Body of pancreas (tissue), 4 donors: ENCODE data around the gene ZNF766. TPM values are rescaled to one million over a fixed set of nuclear protein-coding genes. Genes with fewer than 3 reads are reported as not detected.

ENCODE experiments used
- ATAC-seq: fragments of 150-250 bp; one replicate; pipeline ENCODE4 v1.9.1; 2016
- DNase-seq, 4 donors: peaks; one replicate each; pipeline ENCODE4 v3.0.0-alpha.2; 2019
- H3K27ac ChIP-seq, 4 donors: fragments of 200-600 bp; sonication (generic); 1 replicate in 3 of 4; 2 replicates in 1 of 4; pipeline versions ENCODE4 v1.5.1 to v1.6.1; 2016 to 2019; ENCODE audit warnings: mild to moderate bottlenecking in 1 of 4, mixed read lengths in 1 of 4, moderate library complexity in 1 of 4
- H3K27me3 ChIP-seq, 2 donors: fragments of 200-600 bp; sonication (generic); one replicate each; pipeline ENCODE4 v1.6.0; 2016; ENCODE audit warnings: mild to moderate bottlenecking in 1 of 2
- H3K36me3 ChIP-seq, 2 donors: fragments of 200-600 bp; sonication (generic); replicated peaks in 1 of 2; 2 replicates each; pipeline ENCODE4 v1.5.1; 2016; ENCODE audit warnings: low read depth in 2 of 2; ENCODE audit not compliant: insufficient read depth in 1 of 2
- H3K4me1 ChIP-seq: fragments of 200-600 bp; sonication (generic); one replicate; pipeline ENCODE4 v1.6.0; 2016
- H3K4me3 ChIP-seq, 2 donors: fragments of 200-600 bp; sonication (generic); 1 replicate in 1 of 2; 2 replicates in 1 of 2; pipeline ENCODE4 v1.5.1; 2016 to 2019
- H3K9me3 ChIP-seq, 3 donors: fragments of 200-600 bp; sonication (generic); 1 replicate in 2 of 3; 2 replicates in 1 of 3; pipeline ENCODE4 v1.5.1; 2016
- POLR2A ChIP-seq, 3 donors: fragments of 450-650 bp; IDR thresholded peaks; one replicate each; pipeline ENCODE4 v1.6.1; 2016; ENCODE audit warnings: antibody characterized with exemption in 3 of 3, mild to moderate bottlenecking in 2 of 3
- WGBS, 2 donors: methylation state at CpG; one replicate each; pipeline ENCODE4 v1.1.5; 2017; 5-methylcytosine and 5-hydroxymethylcytosine counted together
- intact Hi-C: fragments of 100-400 bp; cut with DNase I; formaldehyde crosslinking; loops from one replicate; pipeline ENCODE4 v1.15.1; 2023
- total RNA-seq, 2 donors: library from RNA; depleted of rRNA; stranded (reverse); fragments of >200 nt; gene quantifications; one replicate each; pipeline ENCODE4 v1.1.0, GENCODE V29; 2016
- TF ChIP-seq, protein P1 (sequence below), 7 experiments: fragments of 450-650 bp in 4 of 7; fragments of 200-600 bp in 3 of 7; sonication (generic) in 3 of 7; IDR thresholded peaks; one replicate each; pipeline ENCODE4 v1.5.1; 2016 to 2019; ENCODE audit warnings: antibody characterized with exemption in 7 of 7

Gene ZNF766
- total RNA-seq, 2 donors from 2014 or later = 2.0 to 4.9 TPM

DNA sequence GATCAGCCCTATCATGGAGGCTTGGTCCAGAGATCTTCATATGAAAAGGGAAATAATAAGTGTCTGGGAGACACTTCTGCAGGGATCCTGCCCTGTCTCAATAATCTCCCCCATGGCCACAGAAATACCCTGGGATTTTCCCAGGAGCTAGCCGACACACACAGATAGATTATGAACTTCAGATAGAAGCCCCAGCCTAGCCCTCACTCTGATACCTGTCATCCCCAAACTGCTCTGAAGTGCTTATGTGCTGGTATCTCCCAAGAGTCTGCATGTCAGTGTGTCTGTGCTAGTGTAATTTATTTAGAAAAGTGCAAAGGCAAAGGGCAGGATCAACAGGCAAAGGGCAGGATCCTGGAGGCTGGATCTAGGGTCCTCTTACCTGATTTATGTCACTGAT, 38.7 kb upstream of the ZNF766 start:
- no peak overlapping the region for H3K27ac ChIP-seq
- intact Hi-C loops = no loop called here
- DNase-seq (no peak), ATAC-seq (no peak)
- H3K27me3 ChIP-seq = no peaks in the 10 kb centered on the region
- TF ChIP-seq, protein P1, sequence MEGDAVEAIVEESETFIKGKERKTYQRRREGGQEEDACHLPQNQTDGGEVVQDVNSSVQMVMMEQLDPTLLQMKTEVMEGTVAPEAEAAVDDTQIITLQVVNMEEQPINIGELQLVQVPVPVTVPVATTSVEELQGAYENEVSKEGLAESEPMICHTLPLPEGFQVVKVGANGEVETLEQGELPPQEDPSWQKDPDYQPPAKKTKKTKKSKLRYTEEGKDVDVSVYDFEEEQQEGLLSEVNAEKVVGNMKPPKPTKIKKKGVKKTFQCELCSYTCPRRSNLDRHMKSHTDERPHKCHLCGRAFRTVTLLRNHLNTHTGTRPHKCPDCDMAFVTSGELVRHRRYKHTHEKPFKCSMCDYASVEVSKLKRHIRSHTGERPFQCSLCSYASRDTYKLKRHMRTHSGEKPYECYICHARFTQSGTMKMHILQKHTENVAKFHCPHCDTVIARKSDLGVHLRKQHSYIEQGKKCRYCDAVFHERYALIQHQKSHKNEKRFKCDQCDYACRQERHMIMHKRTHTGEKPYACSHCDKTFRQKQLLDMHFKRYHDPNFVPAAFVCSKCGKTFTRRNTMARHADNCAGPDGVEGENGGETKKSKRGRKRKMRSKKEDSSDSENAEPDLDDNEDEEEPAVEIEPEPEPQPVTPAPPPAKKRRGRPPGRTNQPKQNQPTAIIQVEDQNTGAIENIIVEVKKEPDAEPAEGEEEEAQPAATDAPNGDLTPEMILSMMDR (IDR thresholded peaks at IDR 0.05) = no peak
- no peak for TF ChIP-seq POLR2A (IDR thresholded peaks at IDR 0.05)
- no peaks in the 10 kb centered on the region for H3K4me1 ChIP-seq
- H3K9me3 ChIP-seq = no peaks in the 10 kb centered on the region
- H3K36me3 ChIP-seq = peaks cover 0 to 14% of the 10 kb centered on the region in 2 donors
- H3K4me3 ChIP-seq = no peak overlapping the region
- WGBS, 2 donors = 65 to 75% methylated on average over 1 of the region's 1 CpG

DNA sequence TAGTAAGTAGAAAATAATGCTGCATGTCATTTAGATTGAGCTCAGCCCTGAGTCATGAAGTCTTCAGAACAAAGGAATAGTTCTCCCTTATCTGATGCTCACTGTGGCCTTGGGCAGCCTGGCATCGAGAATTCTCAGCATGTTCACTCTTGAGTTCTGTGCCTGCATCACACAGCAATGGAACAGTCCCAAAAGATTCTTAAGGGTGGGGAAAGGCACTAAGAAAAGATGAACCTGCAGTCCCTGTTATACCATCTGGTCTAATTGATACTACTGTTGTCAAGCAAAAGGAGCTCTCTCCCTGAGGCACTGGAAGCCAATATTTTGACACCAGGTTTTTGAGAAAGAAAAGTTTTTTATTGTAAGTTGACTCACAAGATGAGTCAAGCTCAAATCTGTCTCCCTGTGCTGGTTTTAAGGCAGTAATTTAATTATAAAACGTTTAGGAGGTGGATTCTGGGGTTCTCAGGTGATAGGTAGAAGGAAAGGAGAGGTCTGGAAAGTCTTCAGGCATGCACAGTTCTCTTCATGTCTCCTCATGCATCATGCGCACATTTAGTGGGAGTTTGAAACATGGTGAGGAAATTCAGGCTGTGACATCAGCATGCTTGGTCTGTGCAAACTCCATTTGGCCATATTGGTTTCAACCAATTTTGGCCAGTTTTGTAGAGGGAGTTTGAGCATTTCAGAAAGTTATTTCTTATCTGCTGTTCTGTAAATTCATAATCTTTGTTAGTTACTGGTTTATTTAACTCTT, 38.1 kb upstream of the ZNF766 start:
- ATAC-seq (no peak), DNase-seq (no peak)
- no peak for TF ChIP-seq POLR2A (IDR thresholded peaks at IDR 0.05)
- TF ChIP-seq, protein P1 (IDR thresholded peaks at IDR 0.05) = no peak
- WGBS, 2 donors = 53% methylated on average over 3 of the region's 3 CpGs
- H3K4me3 ChIP-seq = no peak overlapping the region
- no peaks in the 10 kb centered on the region for H3K27me3 ChIP-seq
- no peaks in the 10 kb centered on the region for H3K9me3 ChIP-seq
- peaks cover 0 to 7% of the 10 kb centered on the region in 2 donors for H3K36me3 ChIP-seq
- no peaks in the 10 kb centered on the region for H3K4me1 ChIP-seq
- no peak overlapping the region for H3K27ac ChIP-seq
- intact Hi-C loops = no loop called here

DNA sequence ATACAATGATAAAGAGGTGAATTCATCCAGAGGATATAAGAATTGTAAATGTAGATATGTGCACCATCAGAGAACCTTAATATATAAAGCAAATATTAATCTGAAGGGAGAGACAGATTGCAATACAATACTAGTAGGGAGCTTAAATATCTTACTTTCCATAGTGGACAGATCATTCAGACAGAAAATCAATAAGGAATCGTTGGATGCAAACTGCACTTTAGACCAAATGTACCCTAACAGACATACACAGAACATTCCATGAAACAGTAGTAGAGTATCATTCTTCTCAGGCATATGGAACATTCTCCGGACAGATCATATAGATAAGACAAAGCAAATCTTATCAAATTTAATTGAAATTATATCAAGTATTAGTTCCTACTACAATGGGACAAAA, 35.0 kb upstream of the ZNF766 start:
- TF ChIP-seq, protein P1 (IDR thresholded peaks at IDR 0.05) = no peak
- no peak for TF ChIP-seq POLR2A (IDR thresholded peaks at IDR 0.05)
- intact Hi-C loops = no loop called here

DNA sequence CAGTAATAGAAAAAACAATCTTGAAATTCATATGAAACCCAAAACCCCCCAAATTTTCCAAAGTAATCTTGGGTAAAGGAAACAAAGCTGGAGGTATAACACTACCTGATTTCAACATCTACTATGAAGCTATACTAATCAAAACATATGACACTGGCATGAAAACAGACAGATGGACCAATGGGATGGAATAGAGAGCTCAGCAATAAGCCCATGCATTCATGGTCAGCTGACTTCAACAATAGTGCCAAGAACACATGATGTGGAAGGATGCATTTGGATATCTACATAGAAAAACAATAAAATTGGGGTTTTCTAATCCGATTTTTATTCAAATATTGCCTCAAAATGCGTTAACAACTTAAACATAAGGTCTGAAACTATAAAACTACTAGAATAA, 32.2 kb upstream of the ZNF766 start:
- DNase-seq = no peak
- no peaks in the 10 kb centered on the region for H3K9me3 ChIP-seq
- TF ChIP-seq, protein P1 (IDR thresholded peaks at IDR 0.05) = no peak
- TF ChIP-seq POLR2A (IDR thresholded peaks at IDR 0.05) = no peak
- intact Hi-C loops = loop anchor here (5.0 kb wide), 1 partner anchor 100 kb away; the partner anchor contains the start of gene ZNF616
- no peak overlapping the region for H3K4me3 ChIP-seq
- H3K27me3 ChIP-seq = no peaks in the 10 kb centered on the region
- no peaks in the 10 kb centered on the region for H3K36me3 ChIP-seq
- no peak for ATAC-seq
- H3K4me1 ChIP-seq = no peaks in the 10 kb centered on the region
- WGBS, 2 donors = 40 to 44% methylated on average over 2 of the region's 2 CpGs
- H3K27ac ChIP-seq = no peak overlapping the region

More for the DNA sequence above, 35.0 kb upstream of the ZNF766 start:
- ATAC-seq (no peak), DNase-seq (no peak)
- no peaks in the 10 kb centered on the region for H3K9me3 ChIP-seq
- no peak overlapping the region for H3K27ac ChIP-seq
- no peaks in the 10 kb centered on the region for H3K36me3 ChIP-seq
- WGBS, 2 donors = 20 to 24% methylated on average over 2 of the region's 2 CpGs
- no peak overlapping the region for H3K4me3 ChIP-seq
- H3K27me3 ChIP-seq = no peaks in the 10 kb centered on the region
- no peaks in the 10 kb centered on the region for H3K4me1 ChIP-seq
